Nephron progenitor cell (in vitro differentiated cells): ENCODE measurements around the gene TMEM255B.
"Not testable (repeated sequence)": the region's sequence is repeated elsewhere in the genome, so short reads cannot be mapped to it uniquely, and the experiment has no call there.

Experiments used
- DNase-seq: peaks from one replicate; pipeline ENCODE4 v3.0.0; 2021
- H3K27ac Mint-ChIP-seq: 2 replicates; pipeline ENCODE4 v1.8.0; 2021; ENCODE audit warnings: mild to moderate bottlenecking, moderate library complexity, mixed read lengths
- H3K27me3 Mint-ChIP-seq: 2 replicates; pipeline ENCODE4 v1.8.0; 2021; ENCODE audit warnings: mild to moderate bottlenecking, low read depth, mixed read lengths; ENCODE audit not compliant: poor library complexity
- H3K36me3 Mint-ChIP-seq: 2 replicates; pipeline ENCODE4 v1.8.0; 2021; ENCODE audit warnings: low read depth, mixed read lengths
- H3K4me1 Mint-ChIP-seq: 2 replicates; pipeline ENCODE4 v1.8.0; 2021; ENCODE audit warnings: mixed read lengths
- H3K4me3 Mint-ChIP-seq: 2 replicates; pipeline ENCODE4 v1.8.0; 2021; ENCODE audit warnings: mild to moderate bottlenecking, moderate library complexity, mixed read lengths
- H3K9me3 Mint-ChIP-seq: 2 replicates; pipeline ENCODE4 v1.8.0; 2021; ENCODE audit warnings: mild to moderate bottlenecking, moderate library complexity, mixed read lengths
- CTCF ChIP-seq: fragments of 200-600 bp; sonication (generic); IDR thresholded peaks from 2 replicates; pipeline ENCODE4 v1.5.0; 2021; ENCODE audit warnings: antibody characterized with exemption

TMEM255B gene

GRCh38 chr13:113785051-113786010, 26.3 kb downstream of the TMEM255B start:
- Mint-ChIP-seq H3K36me3 (no peaks in the 10 kb centered on the region), H3K9me3 (peaks cover 21% of the 10 kb centered on the region), H3K4me3 (no peak overlapping the region), H3K27me3 (peaks cover 37% of the 10 kb centered on the region), H3K4me1 (peaks cover 7% of the 10 kb centered on the region), H3K27ac (no peak overlapping the region)
- no peak for DNase-seq
- TF ChIP-seq CTCF: no peak

GRCh38 chr13:113786262-113786841, 27.3 kb downstream of the TMEM255B start:
- Mint-ChIP-seq H3K27ac (no peak overlapping the region), H3K9me3 (peaks cover 21% of the 10 kb centered on the region), H3K36me3 (no peaks in the 10 kb centered on the region), H3K4me3 (no peak overlapping the region), H3K4me1 (peaks cover 7% of the 10 kb centered on the region), H3K27me3 (peaks cover 34% of the 10 kb centered on the region)
- no peak for DNase-seq
- TF ChIP-seq CTCF: no peak

GRCh38 chr13:113787694-113788093, 28.7 kb downstream of the TMEM255B start:
- Mint-ChIP-seq H3K27ac (no peak overlapping the region), H3K27me3 (peaks cover 37% of the 10 kb centered on the region), H3K4me1 (peaks cover 12% of the 10 kb centered on the region), H3K36me3 (no peaks in the 10 kb centered on the region), H3K9me3 (peaks cover 21% of the 10 kb centered on the region), H3K4me3 (no peak overlapping the region)
- no peak for TF ChIP-seq CTCF
- DNase-seq: no peak

- Mint-ChIP-seq H3K4me1 (peaks cover 12% of the 10 kb centered on the region), H3K9me3 (peaks cover 15% of the 10 kb centered on the region), H3K27ac (no peak overlapping the region), H3K4me3 (no peak overlapping the region), H3K36me3 (no peaks in the 10 kb centered on the region), H3K27me3 (peaks cover 33% of the 10 kb centered on the region)
- no peak for DNase-seq
- TF ChIP-seq CTCF: no peak
These were observed 29.5 kb downstream of the TMEM255B start for GRCh38 chr13:113788413-113789135.

GRCh38 chr13:113789167-113789566, 30.1 kb downstream of the TMEM255B start:
- H3K36me3 Mint-ChIP-seq: no peaks in the 10 kb centered on the region

GRCh38 chr13:113789931-113790330, 30.9 kb downstream of the TMEM255B start:
- peaks cover 27% of the 10 kb centered on the region for H3K27me3 Mint-ChIP-seq
- not testable (repeated sequence) for H3K36me3 Mint-ChIP-seq, H3K27ac Mint-ChIP-seq, H3K9me3 Mint-ChIP-seq, H3K4me1 Mint-ChIP-seq, DNase-seq, H3K4me3 Mint-ChIP-seq

More at GRCh38 chr13:113789167-113789566, 30.1 kb downstream of the TMEM255B start:
- H3K9me3 Mint-ChIP-seq: peaks cover 12% of the 10 kb centered on the region
- no peak overlapping the region for H3K4me3 Mint-ChIP-seq
- peaks cover 32% of the 10 kb centered on the region for H3K27me3 Mint-ChIP-seq
- no peak for TF ChIP-seq CTCF
- peaks cover 12% of the 10 kb centered on the region for H3K4me1 Mint-ChIP-seq
- DNase-seq: no peak
- H3K27ac Mint-ChIP-seq: no peak overlapping the region
